GM18867 (cell line): ENCODE data around the gene GABRG3.

Experiments used
- ATAC-seq: cut with Tn5 transposase; IDR thresholded peaks from one replicate; pipeline ENCODE4 v1.9.1; 2021; ENCODE audit warnings: mild to moderate bottlenecking, moderate library complexity; ENCODE audit not compliant: unreplicated experiment

Gene GABRG3

DNA sequence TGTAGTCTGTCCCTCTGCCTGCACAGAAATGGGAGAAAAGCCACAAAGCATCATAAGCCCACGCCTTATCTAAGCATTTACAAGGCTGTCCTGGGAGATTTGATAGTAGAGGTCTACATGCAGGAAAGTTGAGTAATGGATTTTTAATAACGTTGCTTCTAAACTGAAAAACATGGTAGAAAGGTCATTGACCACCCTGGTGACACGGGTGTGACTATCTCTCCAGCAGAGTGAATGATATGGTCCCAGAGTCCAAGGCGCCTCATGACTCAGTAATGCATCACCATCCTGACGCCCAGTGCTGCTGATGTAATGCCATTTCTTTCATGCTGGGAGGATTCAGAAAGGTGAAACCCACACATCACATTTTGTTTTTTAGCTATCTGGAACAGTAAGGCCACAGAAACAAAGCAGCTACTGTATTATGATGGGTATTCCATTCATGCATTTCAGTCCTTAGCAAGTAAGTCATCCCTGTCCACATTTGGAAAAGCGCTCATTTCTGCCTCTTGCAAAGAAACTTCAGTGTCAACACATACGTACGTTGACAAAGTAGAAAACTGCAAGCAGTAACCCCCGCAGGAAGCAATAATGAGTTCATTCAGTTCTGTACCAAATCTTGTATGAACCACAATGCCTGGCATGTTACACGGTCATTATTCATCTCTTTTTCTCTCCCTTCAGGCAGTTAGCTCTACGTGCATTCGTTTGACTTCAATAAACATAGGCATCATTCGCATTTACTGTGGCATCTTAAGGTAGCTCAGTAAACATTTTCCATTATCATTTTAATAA lies 483.5 kb downstream of the GABRG3 start:
- ATAC-seq = no peak

DNA sequence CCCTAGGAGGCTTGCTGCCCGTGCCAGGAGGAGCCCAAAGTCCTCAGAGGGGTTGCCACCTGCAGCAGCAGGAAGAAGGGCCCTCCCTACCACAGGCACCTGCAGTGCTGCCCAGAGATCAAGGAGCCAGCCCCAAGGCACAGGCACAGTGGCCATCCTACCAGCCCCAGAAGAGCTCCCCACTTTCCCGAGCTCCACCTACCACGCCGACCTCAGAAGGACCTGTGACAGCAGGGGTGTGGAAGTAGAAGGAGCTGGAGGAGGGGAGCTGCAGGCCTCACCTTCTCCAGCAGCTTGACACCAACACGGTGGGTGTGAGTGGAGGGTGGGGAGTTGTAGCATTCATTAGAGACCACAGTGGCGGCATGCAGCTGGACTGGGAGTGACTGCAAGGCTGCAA lies 485.8 kb downstream of the GABRG3 start:
- ATAC-seq = no peak

DNA sequence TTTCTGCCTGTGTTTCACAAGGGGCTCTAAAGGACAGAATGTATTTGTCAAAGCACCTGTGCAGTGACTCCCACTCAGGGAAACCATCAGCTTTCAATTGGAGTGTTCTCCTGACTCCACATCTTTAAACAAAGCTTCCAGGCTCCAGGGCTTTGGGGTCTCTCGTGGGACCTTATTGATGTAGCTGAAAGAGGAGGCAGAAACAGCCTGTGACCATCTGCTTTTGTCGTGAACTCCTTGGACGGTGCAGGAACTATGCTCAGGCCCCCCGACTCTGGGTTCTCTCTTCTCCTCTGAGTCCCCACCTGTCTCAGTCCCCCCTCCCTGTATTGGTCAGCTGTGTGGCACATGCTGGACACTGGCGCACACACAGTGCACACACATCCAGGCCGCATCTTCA lies 486.8 kb downstream of the GABRG3 start:
- no peak for ATAC-seq

DNA sequence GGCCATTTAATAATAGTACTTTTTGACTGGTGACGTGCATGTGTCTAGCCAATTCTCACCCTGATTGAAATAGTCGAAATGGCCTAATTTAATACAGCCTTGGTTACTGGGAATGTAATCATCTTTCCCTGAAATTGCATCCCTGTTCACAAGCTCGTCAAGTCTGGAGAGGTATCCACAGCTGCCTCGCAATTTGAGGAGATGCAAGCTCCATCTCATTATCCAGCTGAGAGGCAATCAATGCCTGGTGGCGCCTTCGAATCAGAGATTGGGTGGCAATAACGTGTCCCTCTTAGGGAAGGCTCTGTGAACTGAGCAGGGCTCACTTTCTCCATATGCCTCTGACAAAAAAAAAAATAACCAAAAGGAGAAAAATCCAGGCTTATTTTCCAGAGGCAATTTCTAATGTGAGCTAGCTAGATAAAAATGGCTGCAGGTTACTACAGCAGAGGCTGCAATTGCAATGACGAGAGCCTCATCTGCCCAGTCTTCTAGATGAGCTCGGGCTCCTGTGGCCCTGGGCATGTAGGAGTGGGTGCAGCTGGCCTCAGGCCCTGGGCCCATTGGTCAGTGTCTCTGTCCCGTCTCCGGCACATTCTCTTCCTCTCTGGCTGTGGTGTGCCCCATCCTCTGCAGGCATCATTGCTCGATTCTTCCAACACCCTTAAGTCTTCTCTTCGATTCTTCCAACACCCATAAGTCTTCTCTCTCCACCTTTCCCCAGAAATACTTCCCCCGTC lies 487.5 kb downstream of the GABRG3 start:
- no peak for ATAC-seq

GRCh38 chr15:27459836-27460235 lies 488.9 kb downstream of the GABRG3 start:
- no peak for ATAC-seq

DNA sequence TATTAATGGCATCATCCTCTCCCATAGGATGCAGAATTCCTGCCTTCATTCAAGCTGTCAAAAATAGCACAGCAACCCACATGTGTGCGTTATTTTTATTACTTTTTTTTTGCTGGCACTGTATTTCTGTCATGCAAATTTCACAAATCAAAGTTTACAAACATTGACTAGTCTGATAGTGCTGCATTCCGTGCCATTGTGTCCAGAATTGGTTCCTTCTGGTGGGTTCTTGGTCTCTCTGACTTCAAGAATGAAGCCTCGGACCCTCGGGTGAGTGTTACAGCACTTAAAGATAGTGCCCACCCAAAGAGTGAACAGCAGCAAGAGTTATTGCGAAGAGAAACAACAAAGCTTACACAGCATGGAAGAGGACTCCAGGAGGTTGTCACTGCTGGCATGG lies 490.2 kb downstream of the GABRG3 start:
- no peak for ATAC-seq

DNA sequence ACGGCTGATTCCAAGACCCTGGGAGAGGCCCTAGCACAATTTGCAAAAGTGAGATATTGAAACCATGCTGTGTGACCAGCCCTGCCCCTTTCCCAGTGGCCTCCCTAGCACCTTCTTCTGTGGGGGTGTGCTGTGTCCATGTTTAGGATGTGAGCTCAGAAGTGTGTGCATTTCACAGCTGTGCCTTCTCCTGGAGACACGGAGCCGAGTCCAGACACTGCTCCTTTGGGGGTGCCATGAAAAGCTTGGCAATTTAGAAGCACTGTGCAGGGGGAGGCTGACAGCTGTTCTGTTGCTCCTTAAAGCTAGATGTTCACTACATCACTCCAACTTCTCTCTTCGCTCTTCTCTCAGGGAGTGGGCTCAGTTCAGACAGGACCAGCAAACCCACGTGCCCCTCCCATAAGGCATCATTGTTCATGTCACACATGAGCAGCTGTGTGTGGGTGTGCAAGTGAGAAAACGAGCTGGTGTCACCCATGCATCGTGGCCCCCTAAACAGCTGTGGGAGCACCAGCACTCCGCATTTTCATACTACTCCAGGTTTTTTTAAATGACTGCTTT lies 492.6 kb downstream of the GABRG3 start:
- ATAC-seq = no peak

- no peak for ATAC-seq
Observed at GRCh38 chr15:27464941-27465612, 494.1 kb downstream of the GABRG3 start.

DNA sequence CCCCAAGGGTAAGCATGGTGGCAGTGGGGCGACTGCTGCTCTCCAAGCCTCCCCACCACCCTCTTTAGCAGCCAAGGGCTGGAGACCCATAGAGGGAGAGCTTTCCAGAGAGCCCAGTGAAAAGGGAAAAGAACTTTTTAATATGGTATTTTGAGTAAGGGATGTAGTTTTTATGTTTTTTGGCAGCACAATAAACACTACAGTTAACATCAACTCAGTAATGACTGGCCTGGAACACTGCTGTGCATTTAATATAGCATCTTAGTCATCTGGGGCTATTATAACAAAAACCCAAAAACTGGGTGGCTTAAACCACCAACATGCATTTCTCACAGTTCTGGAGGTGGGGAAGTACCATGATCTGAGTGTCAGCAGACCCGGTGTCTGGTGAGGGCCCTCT lies 495.8 kb downstream of the GABRG3 start:
- ATAC-seq = no peak

- no peak for ATAC-seq
Observed at GRCh38 chr15:27468151-27468591, 497.2 kb downstream of the GABRG3 start.

DNA sequence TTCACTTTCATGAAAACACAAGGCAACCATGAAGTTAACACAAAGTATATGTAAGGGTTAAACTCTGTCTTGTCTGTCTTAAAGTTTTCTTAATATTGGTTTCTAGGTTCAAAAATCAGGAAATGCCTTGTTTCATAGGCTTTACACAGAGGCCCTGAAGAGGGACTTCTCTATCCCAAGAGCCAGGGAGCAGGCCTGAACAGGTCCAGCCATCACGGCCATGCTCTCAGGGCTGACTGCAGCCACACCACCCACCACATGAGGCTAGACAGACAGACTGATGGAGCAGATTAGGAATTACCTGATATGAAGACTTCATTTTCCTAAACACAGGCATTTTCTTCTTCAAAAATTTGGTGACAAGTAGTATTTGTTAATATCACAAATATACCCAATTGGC lies 502.9 kb downstream of the GABRG3 start:
- no peak for ATAC-seq

GRCh38 chr15:27475395-27475794 lies 504.4 kb downstream of the GABRG3 start:
- ATAC-seq = no peak

DNA sequence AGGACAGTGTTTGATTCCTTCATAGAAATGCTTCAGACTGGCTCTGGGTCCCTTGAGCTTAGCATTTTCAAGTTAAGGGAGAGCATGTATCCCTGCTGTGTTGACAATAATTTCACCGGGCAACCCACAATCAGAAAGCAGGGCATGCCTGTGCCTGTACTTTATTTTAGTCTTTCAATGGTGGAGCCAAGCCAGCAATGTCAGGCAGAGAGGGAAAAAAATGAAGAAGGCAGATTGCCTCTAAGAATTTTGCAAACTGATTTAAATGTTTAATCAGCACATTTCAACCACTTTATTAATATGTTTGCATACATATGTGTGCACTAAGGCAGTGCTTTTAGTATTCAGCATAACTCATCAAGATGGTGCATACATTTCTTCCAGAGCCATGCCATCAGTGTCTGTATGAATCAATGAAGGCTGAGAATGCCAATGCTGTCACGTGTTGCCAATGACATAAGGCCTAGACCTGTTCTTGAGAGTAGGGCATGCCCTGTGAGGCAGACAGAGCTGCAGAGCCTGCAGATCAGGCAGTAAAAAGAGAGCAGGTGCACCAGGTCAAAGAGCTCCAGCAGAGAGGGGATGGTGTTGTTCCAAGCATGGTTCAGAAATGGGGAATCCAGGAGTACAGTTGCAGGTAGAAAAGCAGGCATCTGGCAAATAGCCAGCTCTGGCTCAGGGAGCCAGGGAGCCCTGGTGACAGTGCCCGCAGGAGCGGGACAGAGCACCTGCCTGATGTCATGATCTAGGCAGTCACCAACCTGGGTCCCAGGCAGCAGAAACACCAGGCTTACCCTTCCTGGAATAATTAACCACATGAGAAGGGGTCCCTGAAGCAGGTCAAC lies 508.5 kb downstream of the GABRG3 start:
- no peak for ATAC-seq

DNA sequence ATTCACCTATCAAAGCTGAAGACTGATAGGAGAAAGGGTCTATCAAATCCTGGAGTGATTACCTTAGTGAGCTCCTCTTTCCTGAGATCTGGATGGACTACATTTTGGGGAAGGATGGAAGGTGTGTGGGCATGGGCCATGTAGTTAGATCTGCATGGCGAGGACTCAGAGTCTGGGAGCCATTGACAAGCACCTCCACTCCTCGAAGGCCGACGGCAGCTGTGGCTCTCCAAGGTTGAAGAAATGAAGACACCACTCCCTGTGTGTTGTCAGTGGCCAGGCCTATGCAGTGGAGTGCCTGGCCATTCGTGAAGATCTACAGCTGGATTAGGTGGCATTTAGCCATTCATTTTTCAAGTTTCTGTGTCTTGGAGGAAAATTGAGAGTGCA lies 509.2 kb downstream of the GABRG3 start:
- no peak for ATAC-seq

GRCh38 chr15:27480642-27481041 lies 509.7 kb downstream of the GABRG3 start:
- no peak for ATAC-seq

DNA sequence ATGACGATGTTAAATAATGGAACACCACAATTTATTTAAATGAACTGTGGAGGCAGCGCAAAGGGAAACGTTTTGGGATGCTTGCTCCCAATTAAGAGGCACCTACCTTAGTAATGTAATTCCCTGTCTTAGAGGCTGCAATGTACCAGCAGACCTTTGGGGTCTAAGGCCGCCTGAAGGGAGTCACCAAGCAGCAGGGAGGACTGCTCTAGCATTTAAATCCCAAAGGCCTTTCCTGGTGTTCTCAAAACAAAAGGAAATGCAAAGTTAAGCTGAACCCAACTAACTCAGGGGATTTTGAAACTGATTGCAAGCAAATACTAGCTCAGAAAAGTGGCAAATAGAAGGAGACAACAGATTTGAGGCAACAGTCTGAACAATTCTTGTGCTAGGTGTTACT lies 510.8 kb downstream of the GABRG3 start:
- ATAC-seq = no peak

GRCh38 chr15:27482287-27482686 lies 511.3 kb downstream of the GABRG3 start:
- ATAC-seq = no peak

GRCh38 chr15:27483124-27483523 lies 512.1 kb downstream of the GABRG3 start:
- no peak for ATAC-seq

DNA sequence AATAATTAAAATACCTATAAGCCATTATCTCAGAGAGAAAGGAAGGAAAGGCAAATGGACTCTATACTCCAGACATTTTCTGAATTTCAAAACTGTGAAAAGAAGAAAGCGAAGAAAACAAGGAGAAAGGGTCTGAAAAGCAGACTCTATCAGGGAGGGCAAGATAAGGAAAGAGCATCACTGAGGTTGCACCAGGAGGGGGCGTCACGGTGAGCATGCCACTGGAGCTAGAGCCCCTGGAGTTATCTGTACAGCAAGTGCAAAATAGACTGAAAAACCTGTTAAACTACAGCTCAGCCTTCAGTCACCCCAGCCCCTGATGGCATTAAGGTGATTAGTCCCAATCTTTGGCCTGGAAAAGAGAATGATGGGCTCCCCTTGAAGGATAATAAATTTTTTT lies 514.3 kb downstream of the GABRG3 start:
- no peak for ATAC-seq

DNA sequence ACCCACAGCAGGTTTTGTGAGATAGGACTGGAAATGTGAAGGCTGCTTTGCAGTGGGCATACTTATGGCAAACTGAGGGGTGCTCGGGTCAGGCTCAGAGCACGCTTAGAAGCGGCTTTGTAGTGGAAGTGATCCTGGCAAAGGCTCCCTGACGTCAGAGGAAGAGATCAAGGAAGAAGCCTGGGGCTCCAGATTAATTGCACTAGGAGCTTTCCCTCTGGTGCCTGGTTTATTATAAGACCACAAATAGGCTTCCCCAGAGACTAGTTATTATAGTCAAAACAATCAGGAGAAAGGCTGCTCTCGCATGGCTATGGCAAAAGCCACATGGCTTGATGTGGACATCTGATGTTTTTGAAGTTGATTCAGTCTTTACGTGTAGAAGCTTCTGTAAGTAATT lies 515.1 kb downstream of the GABRG3 start:
- ATAC-seq = no peak
